ENCODE data around the gene PPP1R7.

Gene PPP1R7

GRCh38 chr2:241118737-241119505, 31.3 kb upstream of the PPP1R7 start:
- in situ Hi-C loops (cut with MboI; ENCODE audit: low sequenced_read_pairs) = no loop called here

- in situ Hi-C loops (cut with MboI; ENCODE audit: low sequenced_read_pairs) = no loop called here
Observed at GRCh38 chr2:241120440-241120839, 29.8 kb upstream of the PPP1R7 start.

GRCh38 chr2:241121008-241121407, 29.3 kb upstream of the PPP1R7 start:
- in situ Hi-C loops (cut with MboI; ENCODE audit: low sequenced_read_pairs) = no loop called here

GRCh38 chr2:241122376-241123002, 27.8 kb upstream of the PPP1R7 start:
- in situ Hi-C loops (cut with MboI; ENCODE audit: low sequenced_read_pairs) = no loop called here

GRCh38 chr2:241123816-241124536, 26.3 kb upstream of the PPP1R7 start:
- in situ Hi-C loops (cut with MboI; ENCODE audit: low sequenced_read_pairs) = no loop called here

GRCh38 chr2:241125626-241126025, 24.6 kb upstream of the PPP1R7 start:
- in situ Hi-C loops (cut with MboI; ENCODE audit: low sequenced_read_pairs) = no loop called here

- in situ Hi-C loops (cut with MboI; ENCODE audit: low sequenced_read_pairs) = no loop called here
Observed at GRCh38 chr2:241126201-241126611, 24.1 kb upstream of the PPP1R7 start.

- in situ Hi-C loops (cut with MboI; ENCODE audit: low sequenced_read_pairs) = no loop called here
Observed at GRCh38 chr2:241126771-241127202, 23.5 kb upstream of the PPP1R7 start.

- in situ Hi-C loops (cut with MboI; ENCODE audit: low sequenced_read_pairs) = no loop called here
Observed at GRCh38 chr2:241128266-241128665, 22.0 kb upstream of the PPP1R7 start.

GRCh38 chr2:241129086-241129871, 21.0 kb upstream of the PPP1R7 start:
- in situ Hi-C loops (cut with MboI; ENCODE audit: low sequenced_read_pairs) = no loop called here

GRCh38 chr2:241130316-241130715, 20.0 kb upstream of the PPP1R7 start:
- in situ Hi-C loops (cut with MboI; ENCODE audit: low sequenced_read_pairs) = no loop called here

- in situ Hi-C loops (cut with MboI; ENCODE audit: low sequenced_read_pairs) = no loop called here
Observed at GRCh38 chr2:241131531-241131930, 18.7 kb upstream of the PPP1R7 start.

GRCh38 chr2:241132538-241133435, 17.5 kb upstream of the PPP1R7 start:
- in situ Hi-C loops (cut with MboI; ENCODE audit: low sequenced_read_pairs) = no loop called here

- in situ Hi-C loops (cut with MboI; ENCODE audit: low sequenced_read_pairs) = no loop called here
Observed at GRCh38 chr2:241133436-241133820, 16.8 kb upstream of the PPP1R7 start.

GRCh38 chr2:241134711-241135110, 15.6 kb upstream of the PPP1R7 start:
- in situ Hi-C loops (cut with MboI; ENCODE audit: low sequenced_read_pairs) = no loop called here

- in situ Hi-C loops (cut with MboI; ENCODE audit: low sequenced_read_pairs) = no loop called here
Observed at GRCh38 chr2:241135737-241136136, 14.5 kb upstream of the PPP1R7 start.

GRCh38 chr2:241136191-241136590, 14.1 kb upstream of the PPP1R7 start:
- in situ Hi-C loops (cut with MboI; ENCODE audit: low sequenced_read_pairs) = no loop called here

- in situ Hi-C loops (cut with MboI; ENCODE audit: low sequenced_read_pairs) = no loop called here
Observed at GRCh38 chr2:241136661-241137260, 13.5 kb upstream of the PPP1R7 start.

GRCh38 chr2:241137276-241138190, 12.7 kb upstream of the PPP1R7 start:
- in situ Hi-C loops (cut with MboI; ENCODE audit: low sequenced_read_pairs) = no loop called here
